H9 (cell line): ENCODE measurements around the gene ZNF709. TPM values are rescaled to one million over a fixed set of nuclear protein-coding genes. Genes with fewer than 3 reads are reported as not detected.
A peak's percentile ranks its signal among the peaks of the same experiment; 100 is the strongest.

Experiments
- DNase-seq: peaks from one replicate; pipeline ENCODE4 v3.0.0-alpha.2; 2017
- H2AFZ ChIP-seq: one replicate; pipeline ENCODE4 v1.6.1; 2013; ENCODE audit warnings: mild to moderate bottlenecking, low read length, control low read depth, moderate library complexity
- H2AK5ac ChIP-seq: 2 replicates; pipeline ENCODE4 v1.6.1; 2013; ENCODE audit warnings: low read length, control low read depth, mixed read lengths; ENCODE audit not compliant: insufficient read length
- H2BK120ac ChIP-seq: one replicate; pipeline ENCODE4 v1.6.1; 2013; ENCODE audit warnings: low read depth, mild to moderate bottlenecking, low read length, control low read depth, inconsistent platforms; ENCODE audit not compliant: poor library complexity, severe bottlenecking
- H2BK12ac ChIP-seq: 2 replicates; pipeline ENCODE4 v1.6.1; 2013; ENCODE audit warnings: low read length, control low read depth, mixed read lengths, low read depth; ENCODE audit not compliant: insufficient read length
- H2BK15ac ChIP-seq: 2 replicates; pipeline ENCODE4 v1.6.1; 2013; ENCODE audit warnings: low read depth, low read length, control low read depth
- H2BK20ac ChIP-seq: one replicate; pipeline ENCODE4 v1.6.1; 2013; ENCODE audit warnings: low read depth, mild to moderate bottlenecking, low read length, control low read depth, inconsistent platforms; ENCODE audit not compliant: poor library complexity, severe bottlenecking
- H2BK5ac ChIP-seq: 2 replicates; pipeline ENCODE4 v1.6.1; 2013; ENCODE audit warnings: low read length, control low read depth, mixed read lengths; ENCODE audit not compliant: insufficient read length
- H3K14ac ChIP-seq: 2 replicates; pipeline ENCODE4 v1.6.1; 2013; ENCODE audit warnings: low read length, control low read depth; ENCODE audit not compliant: insufficient read depth
- H3K18ac ChIP-seq: 2 replicates; pipeline ENCODE4 v1.6.1; 2013; ENCODE audit warnings: low read depth, mild to moderate bottlenecking, mixed read lengths, low read length, control low read depth; ENCODE audit not compliant: insufficient read length
- H3K23ac ChIP-seq: 2 replicates; pipeline ENCODE4 v1.6.1; 2013; ENCODE audit warnings: low read length, control low read depth, mixed read lengths, low read depth; ENCODE audit not compliant: insufficient read length
- H3K23me2 ChIP-seq: 2 replicates; pipeline ENCODE4 v1.6.1; 2013; ENCODE audit warnings: low read depth, mild to moderate bottlenecking, mixed read lengths, low read length, control low read depth; ENCODE audit not compliant: insufficient read length, poor library complexity, severe bottlenecking
- H3K27ac ChIP-seq: 2 replicates; pipeline ENCODE4 v1.5.1; 2013; ENCODE audit warnings: low read length, control low read depth, mixed read lengths, low read depth; ENCODE audit not compliant: insufficient read length
- H3K27me3 ChIP-seq: 2 replicates; pipeline ENCODE4 v1.6.1; 2013; ENCODE audit warnings: low read length, control low read depth, inconsistent platforms; ENCODE audit not compliant: insufficient read depth
- H3K4ac ChIP-seq: 2 replicates; pipeline ENCODE4 v1.6.1; 2013; ENCODE audit warnings: low read depth, mild to moderate bottlenecking, control low read depth, inconsistent platforms, low read length, moderate library complexity
- H3K4me1 ChIP-seq: 2 replicates; pipeline ENCODE4 v1.6.1; 2013; ENCODE audit warnings: low read length, control low read depth, inconsistent platforms; ENCODE audit not compliant: insufficient read depth
- H3K4me2 ChIP-seq: 2 replicates; pipeline ENCODE4 v1.6.1; 2013; ENCODE audit warnings: low read length, control low read depth, mixed read lengths; ENCODE audit not compliant: insufficient read length, insufficient read depth
- H3K56ac ChIP-seq: 2 replicates; pipeline ENCODE4 v1.6.1; 2013; ENCODE audit warnings: low read depth, mild to moderate bottlenecking, mixed read lengths, low read length, control low read depth; ENCODE audit not compliant: insufficient read length
- H3K79me1 ChIP-seq: 2 replicates; pipeline ENCODE4 v1.6.1; 2013; ENCODE audit warnings: low read depth, mild to moderate bottlenecking, moderate library complexity, low read length, control low read depth, inconsistent platforms; ENCODE audit not compliant: insufficient read depth, poor library complexity, severe bottlenecking
- H3K79me2 ChIP-seq: 2 replicates; pipeline ENCODE4 v1.6.1; 2013; ENCODE audit warnings: low read length, control low read depth, inconsistent platforms; ENCODE audit not compliant: insufficient read depth
- H3K9ac ChIP-seq: 2 replicates; pipeline ENCODE4 v1.6.1; 2013; ENCODE audit warnings: low read length, control low read depth, mixed read lengths; ENCODE audit not compliant: insufficient read length; ENCODE audit errors: extremely low read depth
- H3K9me3 ChIP-seq: one replicate; pipeline ENCODE4 v1.6.1; 2013; ENCODE audit warnings: low read depth, low read length, inconsistent platforms; ENCODE audit not compliant: control insufficient read depth
- H3T11ph ChIP-seq: one replicate; pipeline ENCODE4 v1.6.1; 2013; ENCODE audit warnings: mild to moderate bottlenecking, low read length, control low read depth, inconsistent platforms
- H4K20me1 ChIP-seq: one replicate; pipeline ENCODE4 v1.6.1; 2013; ENCODE audit not compliant: control insufficient read depth, insufficient read length, insufficient read depth
- H4K5ac ChIP-seq: 2 replicates; pipeline ENCODE4 v1.6.1; 2013; ENCODE audit warnings: low read depth, mild to moderate bottlenecking, mixed read lengths, low read length, control low read depth; ENCODE audit not compliant: insufficient read length
- H4K8ac ChIP-seq: replicated peaks from 2 replicates; pipeline ENCODE4 v1.6.1; 2013; ENCODE audit warnings: low read length, control low read depth, mixed read lengths, low read depth; ENCODE audit not compliant: insufficient read length
- H4K91ac ChIP-seq: 2 replicates; pipeline ENCODE4 v1.6.1; 2013; ENCODE audit warnings: low read depth, mild to moderate bottlenecking, moderate library complexity, mixed read lengths, low read length, control low read depth; ENCODE audit not compliant: insufficient read length
- H3K27ac Mint-ChIP-seq, 3 experiments: 2 replicates in 2 of 3; 3 replicates in 1 of 3; pipeline ENCODE4 v1.8.0; 2020 to 2021; ENCODE audit warnings: mixed read lengths in 3 of 3, mild to moderate bottlenecking in 1 of 3, moderate library complexity in 1 of 3
- H3K27me3 Mint-ChIP-seq: 2 replicates; pipeline ENCODE4 v1.8.0; 2021; ENCODE audit warnings: low read depth, mild to moderate bottlenecking, moderate library complexity, mixed read lengths
- H3K36me3 Mint-ChIP-seq, 3 experiments: 2 replicates in 2 of 3; 3 replicates in 1 of 3; pipeline ENCODE4 v1.8.0; 2020 to 2021; ENCODE audit warnings: low read depth in 3 of 3, mixed read lengths in 3 of 3; ENCODE audit not compliant: insufficient read depth in 1 of 3
- H3K4me1 Mint-ChIP-seq, 2 experiments: 2 replicates each; pipeline ENCODE4 v1.8.0; 2020; ENCODE audit warnings: mixed read lengths in 2 of 2
- H3K4me3 Mint-ChIP-seq, 2 experiments: 2 replicates in 1 of 2; 3 replicates in 1 of 2; pipeline ENCODE4 v1.8.0; 2020 to 2021; ENCODE audit warnings: mild to moderate bottlenecking in 2 of 2, mixed read lengths in 2 of 2, moderate library complexity in 1 of 2
- H3K9me3 Mint-ChIP-seq, 2 experiments: 2 replicates in 1 of 2; 3 replicates in 1 of 2; pipeline ENCODE4 v1.8.0; 2020; ENCODE audit warnings: mild to moderate bottlenecking in 2 of 2, mixed read lengths in 2 of 2, moderate library complexity in 1 of 2
- CTCF ChIP-seq: fragments of 200-600 bp; sonication (generic); conservative IDR thresholded peaks from 3 replicates; pipeline ENCODE4 v1.8.0; 2021; ENCODE audit warnings: antibody characterized with exemption, mild to moderate bottlenecking
- WGBS: extraction: QIAGEN DNeasy Blood & Tissue Kit; methylation state at CpG from one replicate; pipeline ENCODE4 v1.1.7; 2013; ENCODE audit warnings: missing lambda C conversion rate, low lambda C conversion rate, mixed read lengths; ENCODE audit not compliant: insufficient read length; ENCODE audit errors: extremely low coverage; 5-methylcytosine and 5-hydroxymethylcytosine counted together
- total RNA-seq: library from RNA; stranded (reverse); gene quantifications from 2 replicates; pipeline ENCODE4 v1.2.1, GENCODE V29; 2021

Gene ZNF709
- total RNA-seq, 1 experiment from 2014 or later: 2.1 TPM

GRCh38 chr19:12482509-12482886 lies 2.1 kb downstream of the ZNF709 start:
- no peak for DNase-seq
- peak overlapping the region in 1 of 2 experiments; percentile 41; a peak in 1 of 5 replicates for H3K4me3 Mint-ChIP-seq
- no peak overlapping the region for H4K91ac ChIP-seq

More at GRCh38 chr19:12482509-12482886, 2.1 kb downstream of the ZNF709 start:
- no CpG with 5 or more reads among the region's 2 CpGs for WGBS
- Histone ChIP-seq H3T11ph (no peak overlapping the region), H2BK12ac (no peak overlapping the region), H2AFZ (no peak overlapping the region), H3K4ac (no peak overlapping the region), H3K14ac (no peak overlapping the region), H3K56ac (no peak overlapping the region), H4K5ac (no peak overlapping the region), H2BK5ac (no peak overlapping the region), H4K20me1 (no peaks in the 10 kb centered on the region), H2BK20ac (no peak overlapping the region), H3K18ac (no peak overlapping the region), H3K4me2 (no peak overlapping the region), H3K23me2 (peaks cover 10% of the 10 kb centered on the region), H3K4me1 (no peaks in the 10 kb centered on the region; the same call in 1 of the 2 replicates), H3K79me2 (0 out of 2 replicates have a peak, but pooled peaks cover 2% of the 10 kb centered on the region), H3K27me3 (no peaks in the 10 kb centered on the region; the same call in 1 of the 2 replicates), H3K79me1 (peaks cover 3% of the 10 kb centered on the region), H2BK15ac (no peak overlapping the region), H3K23ac (no peak overlapping the region), H3K9me3 (no peaks in the 10 kb centered on the region), H4K8ac (no peak overlapping the region), H2AK5ac (no peak overlapping the region), H3K9ac (no peak overlapping the region), H3K27ac (no peak overlapping the region), H2BK120ac (no peak overlapping the region)
- Mint-ChIP-seq H3K9me3 (no peaks in the 10 kb centered on the region; a peak in 1 of 5 replicates), H3K36me3 (no peaks in the 10 kb centered on the region; a peak in 1 of 7 replicates), H3K4me1 (peaks cover 19 to 20% of the 10 kb centered on the region in 2 experiments), H3K27me3 (peaks cover 9% of the 10 kb centered on the region), H3K27ac (no peak overlapping the region)
- TF ChIP-seq CTCF: no peak
